Thoracic aorta (tissue), 2 donors: Measurements from ENCODE around the gene LEUTX. TPM values are rescaled to one million over a fixed set of nuclear protein-coding genes. Genes with fewer than 3 reads are reported as not detected.
A peak's percentile ranks its signal among the peaks of the same experiment; 100 is the strongest.
"Not testable (repeated sequence)": the region's sequence is repeated elsewhere in the genome, so short reads cannot be mapped to it uniquely, and the experiment has no call there.

ENCODE experiments used
- ATAC-seq: fragments of 150-250 bp; one replicate; pipeline ENCODE4 v1.8.0; 2017; ENCODE audit warnings: low read depth; ENCODE audit not compliant: insufficient number of reproducible peaks, low FRiP score
- DNase-seq: peaks from one replicate; pipeline ENCODE4 v3.0.0-alpha.2; 2020; ENCODE audit warnings: low spot score
- H3K27ac ChIP-seq, 2 donors: fragments of 200-600 bp; sonication (generic); 1 replicate in 1 of 2; 2 replicates in 1 of 2; pipeline ENCODE4 v1.5.1; 2016; ENCODE audit warnings: mild to moderate bottlenecking in 2 of 2, moderate library complexity in 2 of 2
- H3K27me3 ChIP-seq: fragments of 200-600 bp; sonication (generic); replicated peaks from 2 replicates; pipeline ENCODE4 v1.6.0; 2016; ENCODE audit warnings: mild to moderate bottlenecking; ENCODE audit not compliant: insufficient read depth
- H3K36me3 ChIP-seq: fragments of 200-600 bp; sonication (generic); one replicate; pipeline ENCODE4 v1.5.1; 2016
- H3K4me1 ChIP-seq, 2 donors: fragments of 200-600 bp; sonication (generic); 1 replicate in 1 of 2; 2 replicates in 1 of 2; pipeline versions ENCODE4 v1.5.1 to v1.6.0; 2016; ENCODE audit warnings: low read depth in 2 of 2, mild to moderate bottlenecking in 1 of 2; ENCODE audit not compliant: control insufficient read depth in 1 of 2
- H3K4me3 ChIP-seq: fragments of 200-600 bp; sonication (generic); 2 replicates; pipeline ENCODE4 v1.5.1; 2016; ENCODE audit warnings: mild to moderate bottlenecking
- H3K9me3 ChIP-seq: fragments of 200-600 bp; sonication (generic); 2 replicates; pipeline ENCODE4 v1.5.1; 2016
- total RNA-seq, 2 donors: library from RNA; depleted of rRNA; stranded (reverse); fragments of >200 nt; gene quantifications; one replicate each; pipeline versions ENCODE4 v1.1.0 to v1.2.3, GENCODE V29; 2016
- TF ChIP-seq, protein P1 (sequence below): fragments of 200-600 bp; sonication (generic); IDR thresholded peaks from one replicate; pipeline ENCODE4 v1.5.1; 2019; ENCODE audit warnings: antibody characterized with exemption

Gene LEUTX
- total RNA-seq, 2 donors from 2014 or later, result not detected

DNA sequence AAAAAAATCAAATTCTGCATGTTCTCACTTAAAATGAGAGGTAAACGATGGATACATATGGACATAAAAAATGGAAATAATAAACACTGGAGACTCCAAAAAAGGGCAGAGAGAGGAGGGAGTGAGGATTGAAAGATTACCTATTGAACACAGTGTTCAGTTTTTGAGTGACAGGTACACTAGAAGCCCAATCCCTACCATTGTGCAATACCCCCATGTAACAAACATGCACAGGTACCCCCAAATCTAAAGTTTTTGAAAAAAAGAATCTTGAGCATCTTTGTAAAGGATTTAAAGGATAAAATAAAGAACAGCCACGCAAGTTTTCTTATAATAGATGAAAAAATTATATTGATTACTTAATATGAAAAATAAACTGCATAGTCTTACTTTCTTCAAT is 24.1 kb upstream of the LEUTX start:
- H3K27ac ChIP-seq, result no peak overlapping the region
- H3K36me3 ChIP-seq, result no peaks in the 10 kb centered on the region
- ATAC-seq, result no peak
- TF ChIP-seq, protein P1, sequence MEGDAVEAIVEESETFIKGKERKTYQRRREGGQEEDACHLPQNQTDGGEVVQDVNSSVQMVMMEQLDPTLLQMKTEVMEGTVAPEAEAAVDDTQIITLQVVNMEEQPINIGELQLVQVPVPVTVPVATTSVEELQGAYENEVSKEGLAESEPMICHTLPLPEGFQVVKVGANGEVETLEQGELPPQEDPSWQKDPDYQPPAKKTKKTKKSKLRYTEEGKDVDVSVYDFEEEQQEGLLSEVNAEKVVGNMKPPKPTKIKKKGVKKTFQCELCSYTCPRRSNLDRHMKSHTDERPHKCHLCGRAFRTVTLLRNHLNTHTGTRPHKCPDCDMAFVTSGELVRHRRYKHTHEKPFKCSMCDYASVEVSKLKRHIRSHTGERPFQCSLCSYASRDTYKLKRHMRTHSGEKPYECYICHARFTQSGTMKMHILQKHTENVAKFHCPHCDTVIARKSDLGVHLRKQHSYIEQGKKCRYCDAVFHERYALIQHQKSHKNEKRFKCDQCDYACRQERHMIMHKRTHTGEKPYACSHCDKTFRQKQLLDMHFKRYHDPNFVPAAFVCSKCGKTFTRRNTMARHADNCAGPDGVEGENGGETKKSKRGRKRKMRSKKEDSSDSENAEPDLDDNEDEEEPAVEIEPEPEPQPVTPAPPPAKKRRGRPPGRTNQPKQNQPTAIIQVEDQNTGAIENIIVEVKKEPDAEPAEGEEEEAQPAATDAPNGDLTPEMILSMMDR, result no peak
- H3K9me3 ChIP-seq, result no peaks in the 10 kb centered on the region
- peaks cover 5% of the 10 kb centered on the region for H3K27me3 ChIP-seq
- no peak overlapping the region for H3K4me3 ChIP-seq
- DNase-seq, result no peak
- H3K4me1 ChIP-seq, result no peaks in the 10 kb centered on the region

DNA sequence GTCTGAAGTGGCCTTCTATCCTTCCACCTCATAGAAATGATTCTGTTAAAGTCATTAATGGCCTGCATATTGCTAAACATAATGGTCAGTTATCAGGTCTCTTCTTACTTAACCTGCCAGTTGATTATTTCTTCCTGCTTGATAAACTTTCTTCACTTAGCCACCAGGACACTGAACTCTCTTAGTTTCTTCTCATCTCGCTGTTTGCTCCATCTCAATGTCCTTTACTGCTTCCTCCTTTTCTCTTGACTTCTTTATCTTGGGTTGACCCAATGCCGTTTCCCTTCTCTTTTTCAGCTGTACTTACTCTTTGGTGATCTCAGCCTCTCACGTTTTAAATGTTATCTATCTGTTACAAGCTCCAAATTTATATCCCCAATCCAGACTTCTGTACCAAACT is 23.7 kb upstream of the LEUTX start:
- H3K9me3 ChIP-seq, result no peaks in the 10 kb centered on the region
- TF ChIP-seq, protein P1, result no peak
- peaks cover 5% of the 10 kb centered on the region for H3K27me3 ChIP-seq
- no peak for ATAC-seq
- no peaks in the 10 kb centered on the region for H3K36me3 ChIP-seq
- H3K27ac ChIP-seq, result no peak overlapping the region
- H3K4me3 ChIP-seq, result no peak overlapping the region
- no peaks in the 10 kb centered on the region for H3K4me1 ChIP-seq
- DNase-seq, result no peak

DNA sequence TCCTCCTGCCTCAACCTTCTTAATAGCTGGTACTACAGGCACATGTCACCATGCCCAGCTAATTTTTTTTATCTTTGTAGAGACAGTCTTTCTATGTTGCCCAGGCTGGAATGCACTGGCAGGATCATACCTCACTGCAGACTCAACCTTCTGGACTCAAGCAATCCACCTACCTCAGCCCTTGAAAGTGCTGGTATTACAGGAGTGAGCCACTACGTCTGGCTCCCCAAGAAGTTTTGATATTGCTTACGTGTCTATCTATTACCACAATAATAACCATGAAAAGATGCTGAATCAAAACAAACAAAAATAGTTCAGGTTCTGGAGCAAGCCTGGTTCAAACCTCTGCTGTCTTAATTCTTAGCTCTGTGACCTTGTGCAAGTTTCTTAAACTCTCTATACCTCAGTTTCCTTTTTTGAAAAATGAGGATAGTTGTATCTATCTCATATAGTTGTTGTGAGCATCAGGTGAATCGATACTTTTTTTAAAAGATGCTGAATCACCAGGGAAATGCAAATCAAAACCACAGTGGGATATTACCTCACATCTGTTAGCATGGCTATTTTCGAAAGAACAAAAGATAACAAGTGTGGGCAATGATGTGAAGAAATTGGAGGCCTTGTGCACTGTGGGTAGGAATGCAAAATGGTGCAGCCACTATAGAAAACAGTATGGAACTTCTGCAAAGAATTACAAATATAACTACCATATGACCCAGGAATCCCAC is 19.0 kb upstream of the LEUTX start:
- no peaks in the 10 kb centered on the region for H3K9me3 ChIP-seq
- DNase-seq, result no peak
- H3K27me3 ChIP-seq, result no peaks in the 10 kb centered on the region
- TF ChIP-seq, protein P1, result no peak
- no peak for ATAC-seq
- no peaks in the 10 kb centered on the region for H3K36me3 ChIP-seq
- H3K4me3 ChIP-seq, result no peak overlapping the region
- no peak overlapping the region for H3K27ac ChIP-seq
- no peaks in the 10 kb centered on the region for H3K4me1 ChIP-seq

DNA sequence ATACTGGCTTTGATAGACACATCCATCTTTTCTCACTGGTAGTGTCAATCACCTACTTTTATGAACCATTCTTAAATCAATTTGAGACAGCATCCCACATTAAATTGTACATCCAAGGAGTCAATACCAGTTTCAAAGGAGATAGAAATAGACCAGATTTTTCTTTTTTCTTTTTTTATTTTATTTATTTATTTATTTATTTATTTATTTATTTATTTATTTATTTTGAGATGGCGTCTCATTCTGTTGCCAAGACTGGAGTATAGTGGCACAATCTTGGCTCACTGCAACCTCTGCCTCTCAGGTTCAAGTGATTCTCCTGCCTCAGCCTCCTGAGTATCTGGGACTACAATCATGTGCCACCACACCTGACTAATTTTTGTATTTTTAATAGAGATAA is 16.8 kb upstream of the LEUTX start:
- not testable (repeated sequence) for H3K27ac ChIP-seq, H3K4me3 ChIP-seq, DNase-seq, H3K9me3 ChIP-seq, H3K27me3 ChIP-seq, ATAC-seq, H3K36me3 ChIP-seq, H3K4me1 ChIP-seq

DNA sequence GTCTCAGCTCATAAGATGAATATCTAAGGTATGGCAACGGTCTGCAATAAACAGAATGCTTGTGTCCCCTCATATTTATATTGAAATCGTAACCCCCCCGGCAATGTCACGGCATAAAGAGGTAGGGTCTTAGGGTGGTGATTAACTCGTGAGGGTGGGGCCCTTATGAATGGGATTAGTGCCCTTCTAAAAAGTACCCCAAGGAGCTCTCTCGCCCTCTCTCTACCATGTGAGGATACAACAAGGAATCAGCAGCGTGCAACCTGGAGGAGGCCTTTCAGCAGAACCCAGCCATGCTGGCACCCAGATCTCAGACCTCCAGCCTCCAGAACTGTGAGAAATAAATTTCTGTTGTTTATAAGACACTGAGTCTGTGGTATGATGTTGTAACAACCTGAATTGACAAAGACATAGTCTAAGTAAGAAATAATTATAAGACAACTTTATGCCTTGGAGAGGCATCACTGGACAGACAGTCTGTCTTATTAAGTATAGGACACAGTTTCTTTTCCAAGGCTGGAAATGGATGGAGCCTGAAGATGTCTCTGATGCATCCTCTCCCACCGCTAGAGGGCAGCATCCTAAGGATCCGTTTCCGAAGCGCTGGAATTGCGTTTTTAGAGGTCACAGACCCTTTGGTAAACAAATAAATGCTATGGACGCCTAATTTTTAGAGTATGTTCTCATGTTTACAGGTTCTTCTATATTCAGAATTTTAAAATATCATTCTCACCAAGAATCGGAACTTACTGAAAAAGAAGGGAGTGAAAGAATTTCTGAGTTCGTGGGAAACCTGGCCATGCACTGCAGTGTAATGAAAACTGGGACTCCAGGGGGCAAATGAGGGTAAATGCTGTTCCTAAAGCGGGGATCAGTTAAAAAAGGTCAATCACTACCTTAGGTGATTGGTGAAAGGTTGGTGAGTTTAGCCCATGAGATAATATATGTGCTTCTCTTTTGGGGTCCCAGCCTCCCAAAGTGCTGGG is 13.3 kb upstream of the LEUTX start:
- H3K4me3 ChIP-seq, result no peak overlapping the region
- no peaks in the 10 kb centered on the region for H3K4me1 ChIP-seq
- DNase-seq, result no peak
- H3K27ac ChIP-seq, result no peak overlapping the region
- TF ChIP-seq, protein P1, result peak; percentile 49
- no peaks in the 10 kb centered on the region for H3K36me3 ChIP-seq
- no peaks in the 10 kb centered on the region for H3K27me3 ChIP-seq
- ATAC-seq, result no peak
- no peaks in the 10 kb centered on the region for H3K9me3 ChIP-seq
